K562 (cell line): ENCODE measurements around the gene NOVA1. TPM values are rescaled to one million over a fixed set of nuclear protein-coding genes. Genes with fewer than 3 reads are reported as not detected.

ENCODE experiments used
- ATAC-seq: fragments of 200-7000 bp; cut with Tn5 transposase; 3 replicates; pipeline ENCODE4 v1.9.1; 2020; ENCODE audit warnings: moderate library complexity
- BruUV-seq: library from RNA; stranded (reverse); fragments of 400-500 nt; replicated peaks from 2 replicates; lab custom pipeline; 2021; lab: Mats Ljungman, UMichigan
- CTCF ChIA-PET: fragments of 300-600 bp; formaldehyde crosslinking; extraction: SDS; loops from one replicate; lab custom pipeline; 2021; ENCODE audit warnings: low intra/inter-chr PET ratio; lab: Yijun Ruan, JAX
- POLR2A ChIA-PET: fragments of 300-600, 350-650 bp; sonication (Branson Sonifier 250); formaldehyde crosslinking; extraction: SDS; loops from one replicate; lab custom pipeline; 2021; ENCODE audit warnings: antibody characterized with exemption, inconsistent platforms; lab: Yijun Ruan, JAX
- DNase-seq, 4 experiments: peaks; one replicate each; pipeline versions ENCODE4 v3.0.0 to v3.0.0-alpha.2; 2011 to 2018; ENCODE audit warnings: low spot score in 3 of 4, mixed read lengths in 3 of 4; ENCODE audit errors: extremely low read depth in 1 of 4
- FAIRE-seq: peaks from 2 replicates; lab custom pipeline; 2011; peaks lifted over from hg19 to GRCh38; lab: Jason Lieb, UNC
- H2AFZ ChIP-seq: 2 replicates; pipeline ENCODE4 v1.6.0; 2011; ENCODE audit warnings: low read depth, low read length, control low read depth, inconsistent platforms
- H3K27ac ChIP-seq: fragments of 200-600 bp; 3 replicates; pipeline ENCODE4 v1.8.0; 2011; ENCODE audit warnings: low read depth, mild to moderate bottlenecking, control low read depth, inconsistent platforms, low read length, moderate library complexity, mixed read lengths; ENCODE audit errors: extremely low read depth
- H3K27me3 ChIP-seq, 2 experiments: fragments of 300-600 bp in 1 of 2; 2 replicates in 1 of 2; 3 replicates in 1 of 2; pipeline versions ENCODE4 v1.6.0 to v1.8.0; 2011; ENCODE audit warnings: inconsistent platforms in 2 of 2, low read length in 2 of 2, mild to moderate bottlenecking in 1 of 2, mixed read lengths in 1 of 2, moderate library complexity in 1 of 2; ENCODE audit not compliant: control insufficient read depth in 2 of 2, insufficient read depth in 2 of 2
- H3K36me3 ChIP-seq: fragments of 300-600 bp; 3 replicates; pipeline ENCODE4 v1.8.0; 2011; ENCODE audit warnings: mild to moderate bottlenecking, low read length, inconsistent platforms; ENCODE audit not compliant: control insufficient read depth, insufficient read depth
- H3K4me1 ChIP-seq, 2 experiments: fragments of 200-600 bp in 1 of 2; replicated peaks in 1 of 2; 2 replicates in 1 of 2; 3 replicates in 1 of 2; pipeline versions ENCODE4 v1.5.1 to v1.8.0; 2011; ENCODE audit warnings: inconsistent platforms in 2 of 2, low read length in 2 of 2, mild to moderate bottlenecking in 1 of 2, mixed read lengths in 1 of 2, moderate library complexity in 1 of 2; ENCODE audit not compliant: control insufficient read depth in 2 of 2, insufficient read depth in 2 of 2
- H3K4me2 ChIP-seq: 2 replicates; pipeline ENCODE4 v1.6.1; 2011; ENCODE audit warnings: low read length, control low read depth, inconsistent platforms, mixed read lengths; ENCODE audit not compliant: insufficient read depth
- H3K4me3 ChIP-seq: fragments of 200-600 bp; sonication (generic), shearing (Covaris generic); 2 replicates; pipeline ENCODE4 v1.5.1; 2016; ENCODE audit warnings: control low read depth, inconsistent platforms
- H3K79me2 ChIP-seq: fragments of 200-600 bp; 3 replicates; pipeline ENCODE4 v1.8.0; 2011; ENCODE audit warnings: low read length, inconsistent platforms; ENCODE audit not compliant: control insufficient read depth, insufficient read depth
- H3K9ac ChIP-seq, 2 experiments: 2 replicates each; pipeline versions ENCODE4 v1.6.0 to v1.6.1; 2011; ENCODE audit warnings: low read depth in 2 of 2, low read length in 2 of 2, control low read depth in 1 of 2, inconsistent platforms in 1 of 2, mild to moderate bottlenecking in 1 of 2, mixed read lengths in 1 of 2; ENCODE audit not compliant: insufficient read depth in 1 of 2
- H3K9me1 ChIP-seq: one replicate; pipeline ENCODE4 v1.6.0; 2011; ENCODE audit warnings: inconsistent platforms, mild to moderate bottlenecking, low read length, moderate library complexity; ENCODE audit not compliant: control insufficient read depth, insufficient read depth
- H3K9me3 ChIP-seq: replicated peaks from 2 replicates; pipeline ENCODE4 v1.5.1; 2011; ENCODE audit warnings: low read depth, low read length, inconsistent platforms; ENCODE audit not compliant: control insufficient read depth, insufficient read depth
- H4K20me1 ChIP-seq: replicated peaks from 2 replicates; pipeline ENCODE4 v1.6.1; 2011; ENCODE audit warnings: low read length, inconsistent platforms, mixed read lengths; ENCODE audit not compliant: control insufficient read depth, insufficient read depth
- E2F4 ChIP-seq: sonication (generic); formaldehyde crosslinking; IDR thresholded peaks from 2 replicates; pipeline ENCODE4 v1.8.0; 2022; ENCODE audit warnings: mild to moderate bottlenecking, low read depth, missing genetic modification reagents
- FOXK1 ChIP-seq: sonication (generic); formaldehyde crosslinking; IDR thresholded peaks from 2 replicates; pipeline ENCODE4 v1.8.0; 2022; ENCODE audit warnings: missing genetic modification reagents, mild to moderate bottlenecking, borderline replicate concordance
- HDGF ChIP-seq: fragments of 450-650 bp; IDR thresholded peaks from 2 replicates; pipeline ENCODE4 v1.6.1; 2016
- MTA1 ChIP-seq: fragments of 450-650 bp; IDR thresholded peaks from 2 replicates; pipeline ENCODE4 v1.6.1; 2017; ENCODE audit warnings: borderline replicate concordance
- WGBS: fragments of 100-300 bp; shearing (Covaris generic); methylation state at CpG from one replicate; pipeline ENCODE4 v1.1.6; 2016; ENCODE audit warnings: low coverage, mixed read lengths; ENCODE audit not compliant: insufficient coverage; ENCODE audit errors: missing lambda C conversion rate; 5-methylcytosine and 5-hydroxymethylcytosine counted together
- in situ Hi-C: fragments of 300-500 bp; cut with MboI; formaldehyde crosslinking; loops from 4 replicates; pipeline ENCODE4 v1.15.0; 2018; ENCODE audit warnings: inconsistent platforms, mixed read lengths
- intact Hi-C: fragments of 100-400 bp; cut with micrococcal nuclease; formaldehyde crosslinking; loops from 2 replicates; pipeline ENCODE4 v1.14.2; 2022
- polyA plus RNA-seq, 8 experiments: library from polyadenylated mRNA; depleted of rRNA in 4 of 8; stranded (reverse) in 5 of 8; unstranded in 3 of 8; fragments of >200 nt; fragmentation: Nextera tagmentation in 2 of 8; fragmentation: Illumina TruSeq in 1 of 8; extraction: Ambion mirVana in 2 of 8; extraction: Trizol in 1 of 8; gene quantifications; 2 replicates each; pipeline versions ENCODE4 v1.2.1 to v1.2.3, GENCODE V29; 2011 to 2014; ENCODE audit warnings: inconsistent platforms in 1 of 8, missing spikeins in 1 of 8
- total RNA-seq, 7 experiments: library from RNA; depleted of rRNA in 6 of 7; stranded (reverse); fragments of >200 nt in 6 of 7; fragmentation: Illumina TruSeq in 2 of 7; extraction: Trizol in 2 of 7; gene quantifications; 2 replicates each; pipeline versions ENCODE4 v1.2.1 to v1.2.3, GENCODE V29; 2011 to 2021; ENCODE audit warnings: low replicate concordance in 1 of 7

Gene NOVA1
- total and polyA plus RNA-seq, 9 of the 15 experiments (the other 6 are each of a cell fraction or from before 2014, with no cell fraction given), result 0.01 TPM; not detected in 8

GRCh38 chr14:26598081-26598671 is 343 bp upstream of the NOVA1 start (continued):
- TF ChIP-seq E2F4 (CRISPR knock-in tag), result no peak
- no peak for TF ChIP-seq HDGF
- TF ChIP-seq MTA1, result no peak

- no TSS peak for BruUV-seq
- H3K27ac ChIP-seq, result no peak overlapping the region
- no peak overlapping the region for H3K9ac ChIP-seq
- POLR2A ChIA-PET, result no interaction called here
- H3K36me3 ChIP-seq, result no peaks in the 10 kb centered on the region
- no peaks in the 10 kb centered on the region for H3K9me1 ChIP-seq
- WGBS, result no CpG with 5 or more reads among the region's 33 CpGs
- no peak for TF ChIP-seq FOXK1 (CRISPR knock-in tag)
- TF ChIP-seq, all 486 proteins: peak for 0
- Histone ChIP-seq H3K9me3 (no peaks in the 10 kb centered on the region), H3K4me1 (peaks cover 0 to 3% of the 10 kb centered on the region in 2 experiments; a peak in 1 of 5 replicates), H3K4me3 (no peak overlapping the region), H3K79me2 (no peaks in the 10 kb centered on the region), H2AFZ (no peak overlapping the region), H3K4me2 (no peak overlapping the region), H3K27me3 (no peaks in the 10 kb centered on the region), H4K20me1 (no peaks in the 10 kb centered on the region)
- DNase-seq (no peak), FAIRE-seq (no peak), ATAC-seq (no peak)
- CTCF ChIA-PET, result no interaction called here
- in situ Hi-C loops, result no loop called here
- intact Hi-C loops, result no loop called here
Measured at GRCh38 chr14:26597071-26597588, 703 bp downstream of the NOVA1 start.
